DMS 273 (cell line): ENCODE results near the gene DDN.

Experiments used
- DNase-seq: peaks from one replicate; lab custom pipeline; 2025; ENCODE audit not compliant: unreplicated experiment; lab: John Stamatoyannopoulos, UW

DDN gene

DNA sequence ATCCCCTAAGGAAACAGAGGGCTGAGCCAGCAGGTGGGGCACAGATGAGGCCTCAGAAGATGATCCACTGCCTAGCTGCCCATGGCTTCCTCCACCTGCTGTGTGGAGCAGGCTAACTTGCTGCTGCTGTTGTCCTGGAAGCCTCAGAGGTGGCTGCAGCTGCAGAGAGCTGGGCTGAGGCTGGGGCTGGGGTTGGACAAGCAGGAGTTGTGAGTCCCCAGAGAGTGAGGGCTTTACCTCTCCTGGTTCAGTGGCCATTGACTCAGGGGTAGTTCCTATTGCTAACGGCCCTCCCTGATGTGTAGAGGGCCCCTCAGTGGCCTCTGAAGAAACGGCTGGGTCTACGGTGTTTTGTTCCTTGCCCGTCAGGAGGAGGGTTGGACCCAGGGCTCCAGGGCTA is 33.1 kb upstream of the DDN start:
- no peak for DNase-seq

DNA sequence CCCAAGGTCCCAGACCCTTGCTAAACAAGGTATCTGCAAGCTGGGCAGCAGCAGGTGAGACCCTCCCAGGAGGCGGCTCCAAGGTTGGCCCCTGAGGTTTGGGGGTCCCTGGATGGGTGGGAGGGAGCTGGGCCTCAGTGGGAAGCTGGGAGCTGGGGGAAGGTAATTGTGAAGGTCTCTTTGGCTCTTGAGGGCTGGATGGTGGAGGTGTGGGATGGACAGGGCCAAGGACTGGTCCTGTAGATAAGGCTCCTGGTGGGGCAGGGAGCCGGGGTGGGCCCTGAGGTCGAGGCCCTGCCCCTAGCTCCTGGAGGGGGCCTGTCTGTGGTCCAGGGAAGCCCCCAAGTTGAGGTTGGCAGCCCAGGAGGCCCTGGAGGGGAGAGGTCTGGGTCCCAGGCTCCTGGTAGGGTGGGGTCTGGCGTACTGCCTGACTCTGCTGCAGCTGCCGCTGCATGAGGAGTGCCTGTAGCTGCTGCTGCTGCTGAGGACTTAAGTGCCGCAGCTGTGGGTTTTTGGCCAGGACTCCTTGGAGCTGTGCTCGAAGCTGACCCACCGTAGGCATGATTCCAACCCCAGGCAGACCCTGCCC is 32.5 kb upstream of the DDN start:
- DNase-seq: no peak

DNA sequence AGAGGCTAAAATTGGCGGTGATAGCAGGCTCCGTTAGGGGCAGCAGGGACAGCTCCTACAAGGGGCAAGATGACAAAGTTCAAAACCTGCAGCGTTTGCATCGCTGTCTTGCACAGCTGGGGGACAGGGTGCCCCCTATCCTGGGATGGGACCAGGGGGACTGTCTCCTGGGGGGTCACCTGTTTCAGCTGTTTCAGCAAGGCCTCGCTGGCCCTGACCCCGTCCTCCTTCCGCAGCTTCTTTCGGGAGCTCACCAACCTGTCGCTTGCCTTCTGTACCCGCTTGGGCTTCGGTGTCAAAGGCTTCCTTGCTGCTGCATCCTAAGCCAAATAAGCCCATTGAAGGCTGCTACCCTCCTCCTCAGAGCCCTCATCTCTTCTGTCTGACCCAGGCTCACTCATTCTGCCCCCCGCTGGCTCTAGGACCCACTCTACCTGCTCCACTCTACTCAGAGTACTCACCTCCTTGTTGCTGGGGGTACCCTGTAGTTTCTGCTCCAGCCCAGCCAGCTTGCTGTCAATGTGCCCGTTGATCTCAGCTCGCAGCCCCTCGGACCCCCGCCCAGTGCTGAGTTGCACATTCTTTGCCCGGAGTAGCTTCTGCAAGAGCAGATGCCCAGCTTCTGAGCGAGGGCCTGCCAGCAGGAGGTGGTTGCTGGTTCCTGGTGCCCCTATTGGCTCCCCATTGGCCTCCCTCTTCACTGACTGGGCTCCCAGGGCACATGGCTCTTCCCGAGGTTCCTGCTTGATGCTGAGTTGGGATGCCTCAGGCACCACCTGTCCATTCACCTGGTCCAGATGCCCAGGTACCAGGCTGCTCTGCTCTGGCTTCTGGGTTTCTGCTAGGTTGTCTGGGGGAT is 31.8 kb upstream of the DDN start:
- DNase-seq: no peak

DNA sequence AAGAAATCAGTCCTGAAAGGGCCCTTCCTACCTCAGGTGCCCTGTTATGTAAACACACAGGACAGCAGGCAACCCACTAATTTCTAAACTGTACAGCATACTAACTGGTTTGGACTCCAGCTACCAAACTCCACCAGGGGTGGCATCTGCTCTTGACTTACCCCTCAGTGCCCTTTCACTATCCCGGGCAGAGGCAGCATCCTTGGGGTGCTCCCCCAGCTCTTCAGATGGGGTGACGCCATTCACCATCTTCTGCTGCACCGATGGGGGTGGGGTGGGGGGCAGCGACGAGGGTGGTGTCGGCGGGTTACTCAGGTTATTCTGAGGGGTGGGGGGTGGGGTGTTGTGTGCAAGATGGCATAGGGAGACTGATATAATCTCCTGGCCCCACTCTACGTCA is 30.9 kb upstream of the DDN start:
- DNase-seq: no peak

DNA sequence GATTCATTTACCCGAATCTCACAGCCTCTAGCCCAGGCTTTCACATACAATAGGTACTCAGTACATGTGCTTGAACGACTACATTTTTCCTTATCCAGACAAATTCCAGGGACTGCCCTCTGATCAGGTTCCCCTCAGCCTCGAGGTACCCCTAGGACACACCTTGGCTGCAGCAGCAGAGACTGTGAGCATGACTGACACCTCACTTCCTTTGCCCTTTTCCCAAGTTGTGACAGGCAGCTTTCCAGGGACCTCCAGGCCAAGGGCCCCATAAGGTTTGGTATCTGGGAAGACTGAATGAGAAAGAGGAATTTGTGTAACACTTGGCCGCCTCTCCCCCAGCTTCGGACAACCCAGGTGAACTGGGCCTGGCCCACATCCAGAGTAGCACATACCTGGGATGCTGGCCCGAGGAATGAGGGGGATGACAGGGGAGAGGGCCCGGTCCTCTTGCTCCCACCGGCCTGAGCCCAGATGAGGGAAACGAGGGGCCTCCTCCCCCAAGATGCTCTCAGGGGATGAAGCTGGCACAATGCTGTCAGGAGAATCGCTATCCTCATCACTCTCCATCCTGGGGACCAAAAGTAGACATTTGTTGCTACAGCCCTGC is 29.6 kb upstream of the DDN start:
- DNase-seq: no peak

GRCh38 chr12:49027846-49028555 is 28.8 kb upstream of the DDN start:
- DNase-seq: no peak

- DNase-seq: no peak
Observed at GRCh38 chr12:49026678-49027480, 27.7 kb upstream of the DDN start.

- no peak for DNase-seq
Observed at GRCh38 chr12:49026101-49026500, 26.9 kb upstream of the DDN start.

DNA sequence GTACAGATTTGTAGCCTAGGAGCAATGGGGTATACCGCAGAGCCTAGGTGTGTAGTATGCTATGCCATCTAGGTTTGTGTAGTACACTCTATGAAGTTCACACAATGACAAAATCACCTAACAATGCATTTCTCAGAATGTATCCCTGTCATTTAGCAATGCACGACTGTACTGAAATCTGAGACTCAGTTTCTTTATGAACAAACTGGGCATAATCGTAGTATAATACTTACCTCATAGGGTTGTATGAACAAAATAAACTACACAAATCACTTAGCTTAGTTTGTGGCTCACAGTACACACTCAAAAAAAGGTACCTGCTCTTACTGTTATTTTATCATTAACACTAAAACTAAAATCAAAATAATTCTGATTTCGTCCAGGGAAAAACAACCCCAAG is 26.3 kb upstream of the DDN start:
- no peak for DNase-seq

DNA sequence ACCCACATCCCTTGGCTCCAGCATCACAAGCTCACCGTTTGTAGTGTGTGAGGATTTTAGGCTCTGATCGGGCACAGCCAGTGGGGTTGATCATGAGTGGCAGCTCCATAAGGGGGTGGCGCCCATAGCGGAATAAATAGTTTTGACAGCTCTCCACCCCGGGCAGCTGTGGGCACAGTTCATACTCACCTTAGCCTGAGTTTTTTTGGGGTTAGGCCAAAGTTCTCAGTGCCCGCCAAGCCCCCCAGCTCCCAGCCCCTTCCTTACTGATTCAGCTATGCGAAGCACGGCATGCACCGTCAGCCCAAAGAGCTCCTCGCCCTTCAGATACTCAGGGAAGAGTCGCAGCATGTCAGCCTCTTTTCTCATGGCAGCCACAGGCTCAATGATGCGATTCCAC is 25.4 kb upstream of the DDN start:
- no peak for DNase-seq

GRCh38 chr12:49023812-49024211 is 24.6 kb upstream of the DDN start:
- no peak for DNase-seq

DNA sequence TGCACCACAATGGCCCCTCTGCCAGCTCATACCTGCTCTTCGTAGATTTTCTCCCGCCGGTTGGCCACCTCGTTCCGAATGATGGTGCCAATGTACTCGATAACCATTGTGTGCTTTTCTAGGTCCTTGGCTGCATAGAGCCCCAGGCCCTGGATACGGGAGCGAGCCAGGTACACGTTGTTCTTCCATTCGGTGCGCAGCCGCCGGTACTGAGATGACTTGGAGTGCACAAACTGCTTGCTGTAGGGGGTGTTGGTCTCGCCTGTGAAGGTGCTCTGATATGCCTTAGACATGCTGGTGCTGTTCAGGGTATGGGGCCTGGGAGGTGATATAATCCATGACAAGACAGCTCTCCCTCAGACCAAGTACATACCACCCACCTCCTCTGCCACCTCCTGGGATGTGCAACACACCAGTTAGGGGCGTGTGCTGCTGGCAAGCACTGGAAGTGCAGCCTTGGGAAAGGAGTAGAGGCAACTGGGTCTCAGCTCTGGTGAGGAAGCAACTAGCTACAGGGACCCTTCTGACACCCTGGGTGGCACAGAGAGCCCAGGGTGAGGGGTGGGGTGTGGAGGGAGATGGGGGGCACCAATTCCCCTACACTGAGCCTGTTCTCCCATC is 23.5 kb upstream of the DDN start:
- no peak for DNase-seq

GRCh38 chr12:49021292-49021915 is 22.2 kb upstream of the DDN start:
- no peak for DNase-seq

DNA sequence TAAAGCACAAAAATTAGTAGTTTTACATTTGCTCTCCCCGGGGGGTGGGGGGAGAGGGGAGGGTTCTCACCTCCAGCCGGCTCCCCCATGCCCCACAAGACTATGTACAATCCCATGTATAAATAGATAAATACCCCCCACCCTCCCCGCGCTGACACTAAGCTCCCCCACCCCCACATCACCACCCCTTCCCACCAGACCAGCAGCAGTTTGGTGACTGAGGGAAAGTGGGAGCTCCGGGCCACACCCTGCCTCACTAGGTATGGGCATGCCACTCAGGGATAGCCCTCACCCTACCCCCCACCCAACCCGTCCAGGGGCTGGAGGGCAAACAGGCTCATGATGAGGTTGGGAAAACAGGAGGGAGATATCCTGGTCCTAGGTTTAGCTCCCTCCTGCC is 21.3 kb upstream of the DDN start:
- DNase-seq: no peak

DNA sequence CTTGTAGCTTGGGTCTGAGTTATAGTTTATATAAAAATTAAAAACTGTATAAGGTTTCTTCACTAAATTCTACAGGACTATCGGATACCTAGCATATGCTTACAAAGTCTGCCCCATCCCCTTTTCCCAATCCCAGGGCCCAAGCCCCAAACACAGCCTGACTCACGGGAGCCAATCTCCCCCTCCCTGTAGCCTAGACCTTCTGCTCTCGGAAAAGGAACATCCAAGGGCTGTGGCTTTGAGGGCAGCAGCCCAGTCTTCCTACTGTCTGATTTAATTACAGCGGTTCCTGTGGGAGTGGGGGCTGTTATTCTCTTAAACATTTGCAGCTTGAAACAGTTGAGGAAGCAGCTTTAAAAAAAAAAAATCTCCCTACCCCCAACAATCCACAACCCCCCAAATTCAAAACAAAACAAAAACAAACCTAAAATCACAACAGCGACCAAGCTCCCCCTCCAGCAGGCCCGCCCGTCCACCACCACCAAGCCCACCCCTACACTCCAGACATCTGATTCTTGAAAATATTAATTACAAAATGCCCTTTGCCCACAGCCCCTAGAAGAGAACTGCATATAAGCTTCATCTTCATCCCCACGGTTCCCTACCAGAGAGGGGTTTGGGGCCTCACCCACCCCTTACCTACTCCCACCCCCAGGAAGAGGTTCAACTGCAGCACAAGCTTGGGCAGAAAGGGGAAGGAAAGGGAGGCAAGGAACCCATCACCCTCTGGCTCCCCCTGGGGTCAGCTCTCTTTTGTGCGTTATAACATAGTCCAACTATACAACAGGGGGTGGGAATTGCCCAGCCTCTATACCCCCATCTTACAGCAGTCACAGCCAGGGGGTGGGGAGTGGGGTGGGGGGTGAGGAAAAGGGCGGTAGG is 20.5 kb upstream of the DDN start:
- peak; percentile 69 for DNase-seq

DNA sequence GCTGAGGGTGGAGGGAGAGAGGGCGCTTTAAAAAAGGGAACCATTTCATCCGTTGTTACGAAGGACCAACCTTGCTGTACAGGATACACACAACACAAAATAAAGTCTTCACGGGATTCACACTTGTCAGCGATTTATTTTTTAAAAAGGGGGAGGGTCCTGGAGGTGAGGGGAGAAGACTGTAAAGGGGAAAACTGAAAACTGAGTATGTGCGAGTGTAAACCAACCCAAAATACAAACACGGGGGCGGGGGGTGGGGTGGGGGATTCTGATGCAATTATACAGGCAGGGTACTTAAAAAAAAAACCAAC is 19.9 kb upstream of the DDN start:
- DNase-seq: no peak

- peak; percentile 97 for DNase-seq
Observed at GRCh38 chr12:49018261-49019119, 19.3 kb upstream of the DDN start, which contains the start of gene PRKAG1. PRKAG1 (minus strand) TSS chr12:49018776; CDS start chr12:49018740, 36 bp downstream.

- peak; percentile 64 for DNase-seq
Observed at GRCh38 chr12:49017891-49018260, 18.7 kb upstream of the DDN start.
